GM12875 (cell line): ENCODE data around the gene REV3L.
"Not testable (repeated sequence)": the region's sequence is repeated elsewhere in the genome, so short reads cannot be mapped to it uniquely, and the experiment has no call there.

Experiments
- H3K4me3 ChIP-seq: one replicate; pipeline ENCODE4 v1.5.1; 2011; ENCODE audit warnings: low read depth, low read length, control low read depth
- CTCF ChIP-seq: IDR thresholded peaks from 2 replicates; pipeline ENCODE4 v1.5.1; 2011; ENCODE audit warnings: low read depth, mild to moderate bottlenecking, control low read depth, inconsistent platforms, low read length, moderate library complexity, borderline replicate concordance; ENCODE audit not compliant: insufficient read depth

The REV3L gene

GRCh38 chr6:111297776-111298175 lies 185.2 kb downstream of the REV3L start:
- TF ChIP-seq CTCF = no peak
- no peak overlapping the region for H3K4me3 ChIP-seq

GRCh38 chr6:111294374-111294967 lies 188.5 kb downstream of the REV3L start:
- H3K4me3 ChIP-seq = no peak overlapping the region
- no peak for TF ChIP-seq CTCF

- H3K4me3 ChIP-seq = no peak overlapping the region
- TF ChIP-seq CTCF = no peak
These were observed 191.4 kb downstream of the REV3L start for GRCh38 chr6:111291336-111292259.

- H3K4me3 ChIP-seq = not testable (repeated sequence)
These were observed 192.2 kb downstream of the REV3L start for GRCh38 chr6:111290689-111291335.

GRCh38 chr6:111284356-111284755 lies 198.7 kb downstream of the REV3L start:
- not testable (repeated sequence) for H3K4me3 ChIP-seq

GRCh38 chr6:111283707-111284106 lies 199.3 kb downstream of the REV3L start:
- H3K4me3 ChIP-seq = no peak overlapping the region
- TF ChIP-seq CTCF = no peak

GRCh38 chr6:111282515-111282914 lies 200.5 kb downstream of the REV3L start:
- H3K4me3 ChIP-seq = no peak overlapping the region
- no peak for TF ChIP-seq CTCF
